Measurements from ENCODE around the gene EVI5L. TPM values are rescaled to one million over a fixed set of nuclear protein-coding genes. Genes with fewer than 3 reads are reported as not detected.

The EVI5L gene
- total and polyA plus RNA-seq, 2 donors (not counting 1 experiment from before 2014, with no cell fraction given) = 10.4 to 16.5 TPM

DNA sequence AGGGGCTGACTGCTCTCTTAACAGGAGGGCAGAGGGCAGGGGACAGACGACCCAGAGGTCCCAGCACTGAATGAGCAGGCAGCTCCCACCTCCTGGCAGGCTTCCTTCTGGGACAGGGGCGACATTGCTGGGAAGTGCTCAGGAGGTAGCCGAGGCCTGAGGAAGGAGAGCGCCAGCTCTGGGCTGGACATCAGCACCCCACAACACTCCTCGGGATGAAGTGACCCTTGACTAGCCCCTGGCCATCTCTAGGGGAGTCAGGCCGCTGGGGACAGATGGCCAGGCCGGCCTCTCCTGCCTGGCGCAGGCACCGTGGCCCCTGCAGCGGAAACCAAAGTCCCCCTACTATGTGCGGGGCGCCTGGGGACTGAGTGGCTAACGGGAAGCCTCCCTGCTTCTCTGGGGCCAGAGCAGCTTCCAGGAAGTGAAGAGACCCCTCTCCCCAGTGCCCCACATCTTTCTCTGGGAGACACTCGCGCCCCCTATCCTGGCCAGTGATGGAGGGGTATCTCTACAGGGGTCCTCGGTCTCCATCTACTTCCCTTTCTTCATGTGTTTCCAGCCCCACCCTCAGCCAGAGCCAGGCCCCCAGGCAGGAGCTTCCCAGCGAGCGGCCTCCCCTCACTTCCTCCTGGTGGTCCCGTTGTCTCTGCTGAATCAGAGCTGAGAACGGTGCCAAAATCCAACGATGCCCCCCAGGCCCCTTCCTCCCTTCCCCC is 34.1 kb downstream of the EVI5L start:
- no peak for DNase-seq (ENCODE audit: low read depth in 2 of 2)
- Histone ChIP-seq H3K9me3 (ENCODE audit: control insufficient read depth, insufficient read depth, low read depth, low read length) (no peaks in the 10 kb centered on the region), H3K4me3 (replicated peaks in 1 of 4; ENCODE audit: control extremely low read depth in 1 of 4, insufficient read depth in 1 of 4, low read depth in 3 of 4, low read length in 4 of 4) (no peak overlapping the region), H3K9ac (ENCODE audit: insufficient read depth, low read length) (no peak overlapping the region), H4K20me1 (ENCODE audit: control insufficient read depth, extremely low read depth, insufficient read depth, low read length) (no peaks in the 10 kb centered on the region), H3K4me2 (ENCODE audit: extremely low read depth, insufficient read depth, low read length) (no peak overlapping the region), H3K27ac (ENCODE audit: insufficient read depth, low read length) (no peak overlapping the region), H3K79me2 (ENCODE audit: control insufficient read depth, insufficient read depth, low read length) (no peaks in the 10 kb centered on the region), H3K27me3 (ENCODE audit: control insufficient read depth, insufficient read depth, low read length) (no peaks in the 10 kb centered on the region), H2AFZ (ENCODE audit: low read length) (no peak overlapping the region), H3K4me1 (ENCODE audit: control insufficient read depth, extremely low read depth, insufficient read depth, low read length) (peaks cover 4% of the 10 kb centered on the region), H3K36me3 (ENCODE audit: control insufficient read depth, insufficient read depth, low read length) (no peaks in the 10 kb centered on the region)
- TF ChIP-seq EZH2 (IDR thresholded peaks at IDR 0.05; ENCODE audit: low read length, missing control alignments) = no peak
- TF ChIP-seq, protein P1, sequence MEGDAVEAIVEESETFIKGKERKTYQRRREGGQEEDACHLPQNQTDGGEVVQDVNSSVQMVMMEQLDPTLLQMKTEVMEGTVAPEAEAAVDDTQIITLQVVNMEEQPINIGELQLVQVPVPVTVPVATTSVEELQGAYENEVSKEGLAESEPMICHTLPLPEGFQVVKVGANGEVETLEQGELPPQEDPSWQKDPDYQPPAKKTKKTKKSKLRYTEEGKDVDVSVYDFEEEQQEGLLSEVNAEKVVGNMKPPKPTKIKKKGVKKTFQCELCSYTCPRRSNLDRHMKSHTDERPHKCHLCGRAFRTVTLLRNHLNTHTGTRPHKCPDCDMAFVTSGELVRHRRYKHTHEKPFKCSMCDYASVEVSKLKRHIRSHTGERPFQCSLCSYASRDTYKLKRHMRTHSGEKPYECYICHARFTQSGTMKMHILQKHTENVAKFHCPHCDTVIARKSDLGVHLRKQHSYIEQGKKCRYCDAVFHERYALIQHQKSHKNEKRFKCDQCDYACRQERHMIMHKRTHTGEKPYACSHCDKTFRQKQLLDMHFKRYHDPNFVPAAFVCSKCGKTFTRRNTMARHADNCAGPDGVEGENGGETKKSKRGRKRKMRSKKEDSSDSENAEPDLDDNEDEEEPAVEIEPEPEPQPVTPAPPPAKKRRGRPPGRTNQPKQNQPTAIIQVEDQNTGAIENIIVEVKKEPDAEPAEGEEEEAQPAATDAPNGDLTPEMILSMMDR (conservative IDR thresholded peaks at IDR 0.05 in 1 of 2, IDR thresholded peaks at IDR 0.05 in 1 of 2; ENCODE audit: low read depth in 1 of 2, low read length in 2 of 2) = no peak

DNA sequence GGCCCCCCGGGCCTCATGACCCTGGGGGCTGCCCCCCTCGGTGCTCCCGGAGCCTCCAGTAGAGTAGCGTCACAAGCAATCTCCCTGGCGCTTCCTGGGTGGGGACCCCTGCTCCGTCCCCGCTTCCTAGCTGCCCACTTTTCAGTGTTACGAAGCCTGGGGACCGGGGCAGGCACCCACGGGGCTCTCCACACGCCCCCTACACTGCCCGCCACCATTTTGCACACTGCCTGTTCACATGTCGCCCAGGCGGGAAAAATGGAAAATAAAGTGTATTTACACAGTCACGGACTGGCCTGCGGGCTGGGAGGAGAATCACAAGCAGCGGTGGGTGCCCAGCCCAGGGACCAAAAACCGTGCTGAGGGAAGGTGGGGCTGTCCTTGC is 34.7 kb downstream of the EVI5L start:
- H2AFZ ChIP-seq (ENCODE audit: low read length) = no peak overlapping the region
- H3K4me3 ChIP-seq (replicated peaks in 1 of 4; ENCODE audit: control extremely low read depth in 1 of 4, insufficient read depth in 1 of 4, low read depth in 3 of 4, low read length in 4 of 4) = no peak overlapping the region
- H3K9me3 ChIP-seq (ENCODE audit: control insufficient read depth, insufficient read depth, low read depth, low read length) = no peaks in the 10 kb centered on the region
- H3K27me3 ChIP-seq (ENCODE audit: control insufficient read depth, insufficient read depth, low read length) = no peaks in the 10 kb centered on the region
- DNase-seq (ENCODE audit: low read depth in 2 of 2) = no peak
- no peak for TF ChIP-seq EZH2 (IDR thresholded peaks at IDR 0.05; ENCODE audit: low read length, missing control alignments)
- TF ChIP-seq, protein P1 (conservative IDR thresholded peaks at IDR 0.05 in 1 of 2, IDR thresholded peaks at IDR 0.05 in 1 of 2; ENCODE audit: low read depth in 1 of 2, low read length in 2 of 2) = no peak
- no peak overlapping the region for H3K4me2 ChIP-seq (ENCODE audit: extremely low read depth, insufficient read depth, low read length)
- H3K9ac ChIP-seq (ENCODE audit: insufficient read depth, low read length) = no peak overlapping the region
- no peaks in the 10 kb centered on the region for H4K20me1 ChIP-seq (ENCODE audit: control insufficient read depth, extremely low read depth, insufficient read depth, low read length)
- no peaks in the 10 kb centered on the region for H3K79me2 ChIP-seq (ENCODE audit: control insufficient read depth, insufficient read depth, low read length)
- no peak overlapping the region for H3K27ac ChIP-seq (ENCODE audit: insufficient read depth, low read length)
- H3K36me3 ChIP-seq (ENCODE audit: control insufficient read depth, insufficient read depth, low read length) = no peaks in the 10 kb centered on the region
- H3K4me1 ChIP-seq (ENCODE audit: control insufficient read depth, extremely low read depth, insufficient read depth, low read length) = peaks cover 4% of the 10 kb centered on the region

DNA sequence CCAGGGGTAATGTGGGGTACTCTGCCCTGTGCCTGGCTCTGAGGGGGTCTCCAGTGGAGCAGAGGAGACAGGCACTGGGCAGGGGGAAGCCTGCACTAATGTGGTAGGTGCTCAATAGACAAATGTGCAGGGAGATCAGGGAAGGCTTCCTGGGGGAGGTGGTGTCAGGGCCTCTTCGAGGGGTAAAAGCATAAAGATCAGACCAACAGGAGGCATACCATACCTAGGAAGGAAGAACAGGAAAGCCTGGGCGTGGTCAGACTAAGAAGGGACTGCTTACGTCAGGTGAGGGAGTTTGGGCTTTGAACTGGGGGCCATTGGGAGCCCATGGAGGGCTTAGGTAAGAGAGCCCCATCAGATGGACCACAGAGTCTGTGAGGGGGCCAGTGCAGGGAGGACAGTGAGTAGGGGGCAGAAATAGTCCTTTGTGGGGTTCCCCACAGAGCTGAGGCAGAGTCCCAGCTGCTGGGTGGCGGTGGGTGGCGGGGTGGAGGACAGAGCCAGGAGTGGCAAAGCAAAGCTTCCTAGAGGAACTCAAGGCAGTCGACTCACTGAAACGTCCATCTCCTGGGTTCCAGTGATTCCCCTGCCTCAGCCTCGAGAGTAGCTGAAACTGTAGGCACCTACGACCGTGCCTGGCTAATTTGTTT is 35.4 kb downstream of the EVI5L start:
- H2AFZ ChIP-seq (ENCODE audit: low read length) = no peak overlapping the region
- no peak for DNase-seq (ENCODE audit: low read depth in 2 of 2)
- no peaks in the 10 kb centered on the region for H3K27me3 ChIP-seq (ENCODE audit: control insufficient read depth, insufficient read depth, low read length)
- H3K9me3 ChIP-seq (ENCODE audit: control insufficient read depth, insufficient read depth, low read depth, low read length) = no peaks in the 10 kb centered on the region
- H3K79me2 ChIP-seq (ENCODE audit: control insufficient read depth, insufficient read depth, low read length) = no peaks in the 10 kb centered on the region
- H3K36me3 ChIP-seq (ENCODE audit: control insufficient read depth, insufficient read depth, low read length) = no peaks in the 10 kb centered on the region
- peaks cover 4% of the 10 kb centered on the region for H3K4me1 ChIP-seq (ENCODE audit: control insufficient read depth, extremely low read depth, insufficient read depth, low read length)
- no peaks in the 10 kb centered on the region for H4K20me1 ChIP-seq (ENCODE audit: control insufficient read depth, extremely low read depth, insufficient read depth, low read length)
- no peak for TF ChIP-seq EZH2 (IDR thresholded peaks at IDR 0.05; ENCODE audit: low read length, missing control alignments)
- TF ChIP-seq, protein P1 (conservative IDR thresholded peaks at IDR 0.05 in 1 of 2, IDR thresholded peaks at IDR 0.05 in 1 of 2; ENCODE audit: low read depth in 1 of 2, low read length in 2 of 2) = no peak
- H3K9ac ChIP-seq (ENCODE audit: insufficient read depth, low read length) = no peak overlapping the region
- H3K27ac ChIP-seq (ENCODE audit: insufficient read depth, low read length) = no peak overlapping the region
- no peak overlapping the region for H3K4me3 ChIP-seq (replicated peaks in 1 of 4; ENCODE audit: control extremely low read depth in 1 of 4, insufficient read depth in 1 of 4, low read depth in 3 of 4, low read length in 4 of 4)
- no peak overlapping the region for H3K4me2 ChIP-seq (ENCODE audit: extremely low read depth, insufficient read depth, low read length)
